ENCODE results near the gene SNX1. TPM values are rescaled to one million over a fixed set of nuclear protein-coding genes. Genes with fewer than 3 reads are reported as not detected.

The SNX1 gene
- total and polyA plus RNA-seq, 10 of the 15 experiments (the other 5 are each of a cell fraction or from before 2014, with no cell fraction given) = 17.8 to 115 (median 96.3) TPM

DNA sequence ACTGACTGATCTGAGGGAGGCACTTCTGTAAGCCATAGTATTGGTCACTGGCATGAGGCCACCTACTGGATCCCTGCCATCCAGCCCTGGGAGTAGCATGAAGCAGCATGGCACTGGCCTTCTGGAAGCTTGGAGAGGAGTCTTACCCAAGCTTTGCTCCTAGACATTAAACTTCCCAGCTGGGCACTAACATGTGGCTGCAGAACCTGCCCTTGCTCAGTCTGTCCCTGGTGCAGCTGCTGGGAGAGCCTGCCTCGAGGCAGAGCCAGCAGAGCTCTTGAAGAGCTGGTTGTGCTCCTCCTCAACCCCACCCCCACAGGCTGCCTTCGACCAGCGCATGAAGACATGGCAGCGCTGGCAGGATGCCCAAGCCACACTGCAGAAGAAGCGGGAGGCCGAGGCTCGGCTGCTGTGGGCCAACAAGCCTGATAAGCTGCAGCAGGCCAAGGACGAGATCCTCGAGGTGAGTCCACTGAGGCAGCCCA, 38.6 kb downstream of the SNX1 start:
- Histone ChIP-seq H3K27ac (ENCODE audit: control insufficient read depth, insufficient read depth) (no peak overlapping the region), H3K9ac (ENCODE audit: control insufficient read depth, insufficient read depth, low read length) (no peak overlapping the region), H3K36me3 (ENCODE audit: control insufficient read depth in 2 of 2, insufficient read depth in 2 of 2, low read length in 1 of 2) (peaks cover 44 to 53% of the 10 kb centered on the region in 2 experiments), H4K20me1 (ENCODE audit: control insufficient read depth, insufficient read depth) (no peaks in the 10 kb centered on the region), H3K79me2 (ENCODE audit: control insufficient read depth, insufficient read depth, low read length) (no peaks in the 10 kb centered on the region), H3K4me1 (ENCODE audit: control insufficient read depth, insufficient read depth, low read length) (no peaks in the 10 kb centered on the region), H3K9me3 (replicated peaks; ENCODE audit: control insufficient read depth, insufficient read depth, low read length) (no peaks in the 10 kb centered on the region), H3K4me3 (no peak overlapping the region), H3K27me3 (replicated peaks in 1 of 2; ENCODE audit: control insufficient read depth in 2 of 2, insufficient read depth in 2 of 2, low read length in 1 of 2) (no peaks in the 10 kb centered on the region), H3K4me2 (ENCODE audit: control insufficient read depth, insufficient read depth) (no peak overlapping the region), H2AFZ (ENCODE audit: control insufficient read depth, low read depth, low read length) (no peak overlapping the region)
- 100% methylated on average over 7 of the region's 9 CpGs for WGBS (ENCODE audit: insufficient coverage, insufficient replicate concordance, low lambda C conversion rate, missing lambda C conversion rate)
- in situ Hi-C loops (cut with MboI) (no loop called here), intact Hi-C loops (cut with micrococcal nuclease; ENCODE audit: unreplicated experiment) (no loop called here)
- CTCF ChIA-PET = interaction anchor here (0.5 to 0.9 kb wide), 4 partner anchors 11 to 97 kb away, joined by 3 read pairs; no protein-coding TSS in a partner anchor
- POLR2A ChIA-PET = no interaction called here
- FAIRE-seq (no peak), DNase-seq (ENCODE audit: low read depth, low spot score) (no peak), ATAC-seq (no peak)
- RAD21 ChIA-PET (ENCODE audit: unreplicated experiment) = no interaction called here
- BruUV-seq (replicated peaks) = no TSS peak
- TF ChIP-seq CBX3 (IDR thresholded peaks at IDR 0.05; ENCODE audit: borderline replicate concordance, low read depth) (no peak), NFIC (IDR thresholded peaks at IDR 0.05; ENCODE audit: low read depth, low read length) (no peak), NR2C2 (IDR thresholded peaks at IDR 0.05; ENCODE audit: borderline replicate concordance, control insufficient read depth, insufficient read length, low read depth) (no peak), POLR2AphosphoS2 (IDR thresholded peaks at IDR 0.05; ENCODE audit: low read depth, low read length) (no peak), GATAD2B (conservative IDR thresholded peaks at IDR 0.05; ENCODE audit: low read depth) (no peak), STAT1 (conservative IDR thresholded peaks at IDR 0.05) (no peak), EGR1 (IDR thresholded peaks at IDR 0.05; ENCODE audit: borderline replicate concordance in 1 of 2, low read depth in 2 of 2, low read length in 2 of 2) (no peak), IKZF1 (conservative IDR thresholded peaks at IDR 0.05) (no peak), NFXL1 (IDR thresholded peaks at IDR 0.05; ENCODE audit: borderline replicate concordance) (no peak), NR2F1 (conservative IDR thresholded peaks at IDR 0.05) (no peak), RELA (IDR thresholded peaks at IDR 0.05; ENCODE audit: borderline replicate concordance, partially characterized antibody) (no peak), PAX5 (IDR thresholded peaks at IDR 0.05; ENCODE audit: borderline replicate concordance, low read depth, low read length) (no peak)
- TF ChIP-seq, protein P1, sequence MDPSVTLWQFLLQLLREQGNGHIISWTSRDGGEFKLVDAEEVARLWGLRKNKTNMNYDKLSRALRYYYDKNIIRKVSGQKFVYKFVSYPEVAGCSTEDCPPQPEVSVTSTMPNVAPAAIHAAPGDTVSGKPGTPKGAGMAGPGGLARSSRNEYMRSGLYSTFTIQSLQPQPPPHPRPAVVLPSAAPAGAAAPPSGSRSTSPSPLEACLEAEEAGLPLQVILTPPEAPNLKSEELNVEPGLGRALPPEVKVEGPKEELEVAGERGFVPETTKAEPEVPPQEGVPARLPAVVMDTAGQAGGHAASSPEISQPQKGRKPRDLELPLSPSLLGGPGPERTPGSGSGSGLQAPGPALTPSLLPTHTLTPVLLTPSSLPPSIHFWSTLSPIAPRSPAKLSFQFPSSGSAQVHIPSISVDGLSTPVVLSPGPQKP (IDR thresholded peaks at IDR 0.05; ENCODE audit: low read depth, low read length) = no peak
- TF ChIP-seq, protein P2, sequence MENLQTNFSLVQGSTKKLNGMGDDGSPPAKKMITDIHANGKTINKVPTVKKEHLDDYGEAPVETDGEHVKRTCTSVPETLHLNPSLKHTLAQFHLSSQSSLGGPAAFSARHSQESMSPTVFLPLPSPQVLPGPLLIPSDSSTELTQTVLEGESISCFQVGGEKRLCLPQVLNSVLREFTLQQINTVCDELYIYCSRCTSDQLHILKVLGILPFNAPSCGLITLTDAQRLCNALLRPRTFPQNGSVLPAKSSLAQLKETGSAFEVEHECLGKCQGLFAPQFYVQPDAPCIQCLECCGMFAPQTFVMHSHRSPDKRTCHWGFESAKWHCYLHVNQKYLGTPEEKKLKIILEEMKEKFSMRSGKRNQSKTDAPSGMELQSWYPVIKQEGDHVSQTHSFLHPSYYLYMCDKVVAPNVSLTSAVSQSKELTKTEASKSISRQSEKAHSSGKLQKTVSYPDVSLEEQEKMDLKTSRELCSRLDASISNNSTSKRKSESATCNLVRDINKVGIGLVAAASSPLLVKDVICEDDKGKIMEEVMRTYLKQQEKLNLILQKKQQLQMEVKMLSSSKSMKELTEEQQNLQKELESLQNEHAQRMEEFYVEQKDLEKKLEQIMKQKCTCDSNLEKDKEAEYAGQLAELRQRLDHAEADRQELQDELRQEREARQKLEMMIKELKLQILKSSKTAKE (IDR thresholded peaks at IDR 0.05; ENCODE audit: low read depth, poor library complexity, severe bottlenecking) = no peak
- SMC1A ChIA-PET (ENCODE audit: uncharacterized antibody, unreplicated experiment) = no interaction called here

All from GM12878 (cell line).